HuH-7.5 (cell line): ENCODE data around the gene ZFY.

ENCODE experiments used
- DNase-seq: peaks from one replicate; pipeline ENCODE4 v3.0.0; 2011; ENCODE audit warnings: low spot score

Gene ZFY

GRCh38 chrY:2934861-2935715, at the start of gene ZFY:
ZFY (plus strand) TSS chrY:2935381; CDS start chrY:2953937, 18,556 bp downstream.
- DNase-seq: no peak

GRCh38 chrY:2885880-2886279, 49.3 kb upstream of the ZFY start:
- DNase-seq: no peak

GRCh38 chrY:2887386-2887785, 47.8 kb upstream of the ZFY start:
- no peak for DNase-seq

- DNase-seq: no peak
These were observed 47.2 kb upstream of the ZFY start for GRCh38 chrY:2887955-2888354.

- no peak for DNase-seq
These were observed 41.7 kb upstream of the ZFY start for GRCh38 chrY:2893471-2893870.

GRCh38 chrY:2896050-2896449, 39.1 kb upstream of the ZFY start:
- DNase-seq: no peak

- no peak for DNase-seq
These were observed 27.8 kb upstream of the ZFY start for GRCh38 chrY:2907356-2907755.

- no peak for DNase-seq
These were observed 21.9 kb upstream of the ZFY start for GRCh38 chrY:2913066-2913815.

GRCh38 chrY:2934078-2934477, 1.1 kb upstream of the ZFY start:
- DNase-seq: no peak

GRCh38 chrY:2935716-2936435, 695 bp downstream of the ZFY start:
- no peak for DNase-seq

- DNase-seq: no peak
These were observed 1.2 kb downstream of the ZFY start for GRCh38 chrY:2936436-2936750.

GRCh38 chrY:2937149-2937548, 2.0 kb downstream of the ZFY start:
- no peak for DNase-seq

- no peak for DNase-seq
These were observed 14.5 kb downstream of the ZFY start for GRCh38 chrY:2949590-2950252.

GRCh38 chrY:2950655-2951054, 15.5 kb downstream of the ZFY start:
- DNase-seq: no peak

- DNase-seq: no peak
These were observed 17.7 kb downstream of the ZFY start for GRCh38 chrY:2952912-2953311.

- no peak for DNase-seq
These were observed 19.6 kb downstream of the ZFY start for GRCh38 chrY:2954735-2955134.

- DNase-seq: no peak
These were observed 20.4 kb downstream of the ZFY start for GRCh38 chrY:2955561-2955960.

- DNase-seq: no peak
These were observed 26.9 kb downstream of the ZFY start for GRCh38 chrY:2962061-2962460.

- DNase-seq: no peak
These were observed 29.6 kb downstream of the ZFY start for GRCh38 chrY:2964814-2965213.

- DNase-seq: no peak
These were observed 30.4 kb downstream of the ZFY start for GRCh38 chrY:2965629-2966028.

GRCh38 chrY:2969561-2969960, 34.4 kb downstream of the ZFY start:
- DNase-seq: no peak

- DNase-seq: no peak
These were observed 37.5 kb downstream of the ZFY start for GRCh38 chrY:2972708-2973107.
